ENCODE measurements around the gene BCAR1. TPM values are rescaled to one million over a fixed set of nuclear protein-coding genes. Genes with fewer than 3 reads are reported as not detected.

Gene BCAR1
- polyA plus RNA-seq, 1 donor from 2014 or later = 39.1 TPM

DNA sequence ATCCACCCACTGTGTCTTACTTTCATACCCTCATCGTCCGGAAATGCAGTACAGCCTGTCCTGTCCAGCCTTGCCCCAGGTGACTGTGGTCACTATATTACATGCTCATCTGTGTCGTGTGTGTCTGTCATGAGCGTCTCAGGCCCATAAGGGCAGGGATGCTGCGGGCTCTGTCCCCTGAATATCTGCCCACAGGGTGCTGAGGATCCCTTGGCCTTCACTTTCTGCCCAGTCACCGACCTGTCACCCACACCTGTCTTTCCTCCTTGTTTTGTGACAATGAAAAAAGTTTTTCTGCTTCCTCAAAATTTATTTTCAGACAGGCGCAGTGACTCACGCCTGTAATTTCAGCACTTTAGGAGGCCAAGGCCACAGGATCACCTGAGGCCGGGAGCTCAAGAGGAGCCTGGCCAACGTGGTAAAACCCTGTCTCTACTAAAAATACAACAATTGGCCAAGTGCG lies 34.0 kb downstream of the BCAR1 start:
- Histone ChIP-seq H3K9ac (ENCODE audit: low read length) (no peak overlapping the region), H4K20me1 (ENCODE audit: insufficient read depth) (no peaks in the 10 kb centered on the region), H3K9me3 (ENCODE audit: low read length) (no peaks in the 10 kb centered on the region), H3K79me2 (replicated peaks; ENCODE audit: insufficient read depth, low read length) (no peaks in the 10 kb centered on the region), H3K9me2 (ENCODE audit: insufficient read depth, low read length) (no peaks in the 10 kb centered on the region), H3K4me2 (ENCODE audit: low read length) (no peak overlapping the region), H3K36me3 (ENCODE audit: insufficient read depth, low read length) (no peaks in the 10 kb centered on the region), H3K27ac (ENCODE audit: low read length) (no peak overlapping the region), H2AFZ (ENCODE audit: low read depth, low read length) (no peak overlapping the region), H3K27me3 (ENCODE audit: insufficient read depth, low read depth, low read length) (no peaks in the 10 kb centered on the region), H3K4me3 (ENCODE audit: low read length) (no peak overlapping the region), H3F3A (ENCODE audit: insufficient read depth, low read length, poor library complexity, severe bottlenecking) (no peaks in the 10 kb centered on the region)
- TF ChIP-seq EZH2 (IDR thresholded peaks at IDR 0.05; ENCODE audit: borderline replicate concordance, insufficient read depth, low read length, poor library complexity, severe bottlenecking) (no peak), RAD21 (conservative IDR thresholded peaks at IDR 0.05) (no peak), POLR2AphosphoS5 (IDR thresholded peaks at IDR 0.05) (no peak), TAF1 (IDR thresholded peaks at IDR 0.05; ENCODE audit: low read depth) (no peak), SMC3 (conservative IDR thresholded peaks at IDR 0.05; ENCODE audit: poor library complexity) (no peak), EP300 (conservative IDR thresholded peaks at IDR 0.05; ENCODE audit: poor library complexity, severe bottlenecking) (no peak), MXI1 (conservative IDR thresholded peaks at IDR 0.05; ENCODE audit: poor library complexity, severe bottlenecking) (no peak)
- TF ChIP-seq, protein P1, sequence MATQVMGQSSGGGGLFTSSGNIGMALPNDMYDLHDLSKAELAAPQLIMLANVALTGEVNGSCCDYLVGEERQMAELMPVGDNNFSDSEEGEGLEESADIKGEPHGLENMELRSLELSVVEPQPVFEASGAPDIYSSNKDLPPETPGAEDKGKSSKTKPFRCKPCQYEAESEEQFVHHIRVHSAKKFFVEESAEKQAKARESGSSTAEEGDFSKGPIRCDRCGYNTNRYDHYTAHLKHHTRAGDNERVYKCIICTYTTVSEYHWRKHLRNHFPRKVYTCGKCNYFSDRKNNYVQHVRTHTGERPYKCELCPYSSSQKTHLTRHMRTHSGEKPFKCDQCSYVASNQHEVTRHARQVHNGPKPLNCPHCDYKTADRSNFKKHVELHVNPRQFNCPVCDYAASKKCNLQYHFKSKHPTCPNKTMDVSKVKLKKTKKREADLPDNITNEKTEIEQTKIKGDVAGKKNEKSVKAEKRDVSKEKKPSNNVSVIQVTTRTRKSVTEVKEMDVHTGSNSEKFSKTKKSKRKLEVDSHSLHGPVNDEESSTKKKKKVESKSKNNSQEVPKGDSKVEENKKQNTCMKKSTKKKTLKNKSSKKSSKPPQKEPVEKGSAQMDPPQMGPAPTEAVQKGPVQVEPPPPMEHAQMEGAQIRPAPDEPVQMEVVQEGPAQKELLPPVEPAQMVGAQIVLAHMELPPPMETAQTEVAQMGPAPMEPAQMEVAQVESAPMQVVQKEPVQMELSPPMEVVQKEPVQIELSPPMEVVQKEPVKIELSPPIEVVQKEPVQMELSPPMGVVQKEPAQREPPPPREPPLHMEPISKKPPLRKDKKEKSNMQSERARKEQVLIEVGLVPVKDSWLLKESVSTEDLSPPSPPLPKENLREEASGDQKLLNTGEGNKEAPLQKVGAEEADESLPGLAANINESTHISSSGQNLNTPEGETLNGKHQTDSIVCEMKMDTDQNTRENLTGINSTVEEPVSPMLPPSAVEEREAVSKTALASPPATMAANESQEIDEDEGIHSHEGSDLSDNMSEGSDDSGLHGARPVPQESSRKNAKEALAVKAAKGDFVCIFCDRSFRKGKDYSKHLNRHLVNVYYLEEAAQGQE (IDR thresholded peaks at IDR 0.05; ENCODE audit: borderline replicate concordance) = no peak
- TF ChIP-seq, protein P2, sequence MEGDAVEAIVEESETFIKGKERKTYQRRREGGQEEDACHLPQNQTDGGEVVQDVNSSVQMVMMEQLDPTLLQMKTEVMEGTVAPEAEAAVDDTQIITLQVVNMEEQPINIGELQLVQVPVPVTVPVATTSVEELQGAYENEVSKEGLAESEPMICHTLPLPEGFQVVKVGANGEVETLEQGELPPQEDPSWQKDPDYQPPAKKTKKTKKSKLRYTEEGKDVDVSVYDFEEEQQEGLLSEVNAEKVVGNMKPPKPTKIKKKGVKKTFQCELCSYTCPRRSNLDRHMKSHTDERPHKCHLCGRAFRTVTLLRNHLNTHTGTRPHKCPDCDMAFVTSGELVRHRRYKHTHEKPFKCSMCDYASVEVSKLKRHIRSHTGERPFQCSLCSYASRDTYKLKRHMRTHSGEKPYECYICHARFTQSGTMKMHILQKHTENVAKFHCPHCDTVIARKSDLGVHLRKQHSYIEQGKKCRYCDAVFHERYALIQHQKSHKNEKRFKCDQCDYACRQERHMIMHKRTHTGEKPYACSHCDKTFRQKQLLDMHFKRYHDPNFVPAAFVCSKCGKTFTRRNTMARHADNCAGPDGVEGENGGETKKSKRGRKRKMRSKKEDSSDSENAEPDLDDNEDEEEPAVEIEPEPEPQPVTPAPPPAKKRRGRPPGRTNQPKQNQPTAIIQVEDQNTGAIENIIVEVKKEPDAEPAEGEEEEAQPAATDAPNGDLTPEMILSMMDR (IDR thresholded peaks at IDR 0.05; ENCODE audit: poor library complexity, severe bottlenecking) = no peak

DNA sequence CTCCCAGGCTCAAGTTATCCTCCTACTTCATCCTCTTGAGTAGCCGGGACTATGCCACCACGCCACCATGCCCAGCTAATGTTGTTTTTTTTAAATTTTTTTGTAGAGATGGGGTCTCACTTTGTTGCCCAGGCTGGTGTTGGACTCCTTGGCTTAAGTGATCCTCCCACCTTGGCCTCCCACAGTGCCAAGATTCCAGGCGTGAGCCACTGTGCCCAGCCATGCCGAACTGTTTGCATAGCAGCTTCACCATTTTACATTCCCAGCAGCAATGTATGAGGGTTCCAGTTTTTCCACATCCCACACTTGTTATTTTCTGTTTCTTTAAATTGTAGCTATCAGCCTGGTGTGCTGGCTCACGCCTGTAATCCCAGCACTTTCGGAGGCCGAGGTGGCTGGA lies 34.8 kb downstream of the BCAR1 start:
- Histone ChIP-seq H3K4me3 (ENCODE audit: low read length) (no peak overlapping the region), H3K9ac (ENCODE audit: low read length) (no peak overlapping the region), H3K9me2 (ENCODE audit: insufficient read depth, low read length) (no peaks in the 10 kb centered on the region), H2AFZ (ENCODE audit: low read depth, low read length) (no peak overlapping the region), H3K4me2 (ENCODE audit: low read length) (no peak overlapping the region), H3K9me3 (ENCODE audit: low read length) (no peaks in the 10 kb centered on the region), H3K27me3 (ENCODE audit: insufficient read depth, low read depth, low read length) (no peaks in the 10 kb centered on the region), H3K36me3 (ENCODE audit: insufficient read depth, low read length) (no peaks in the 10 kb centered on the region), H3K79me2 (replicated peaks; ENCODE audit: insufficient read depth, low read length) (no peaks in the 10 kb centered on the region), H3K27ac (ENCODE audit: low read length) (no peak overlapping the region), H3F3A (ENCODE audit: insufficient read depth, low read length, poor library complexity, severe bottlenecking) (no peaks in the 10 kb centered on the region), H4K20me1 (ENCODE audit: insufficient read depth) (no peaks in the 10 kb centered on the region)
- TF ChIP-seq, protein P2 (IDR thresholded peaks at IDR 0.05; ENCODE audit: poor library complexity, severe bottlenecking) = no peak

Data from neural cell (in vitro differentiated cells).